Measurements from ENCODE around the gene GREB1. TPM values are rescaled to one million over a fixed set of nuclear protein-coding genes. Genes with fewer than 3 reads are reported as not detected.

GREB1 gene
- total and polyA plus RNA-seq, 2 of the 13 experiments (the other 11 are each of a cell fraction or from before 2014, with no cell fraction given), result 31.3 to 61.2 TPM

- TF ChIP-seq ARNT (IDR thresholded peaks at IDR 0.05) (no peak), ZNF549 (CRISPR knock-in tag; IDR thresholded peaks at IDR 0.05) (no peak), ELF1 (CRISPR knock-in tag; IDR thresholded peaks at IDR 0.05) (no peak), ZBTB34 (CRISPR knock-in tag; IDR thresholded peaks at IDR 0.05) (0 out of 2 replicates have a peak, but pooled peaks have one; percentile 49), KDM5A (IDR thresholded peaks at IDR 0.05; ENCODE audit: borderline replicate concordance, low read length) (no peak; the same call in 1 of the 2 replicates), SP1 (IDR thresholded peaks at IDR 0.05) (no peak), SP1 (CRISPR knock-in tag; IDR thresholded peaks at IDR 0.05) (0 out of 2 replicates have a peak, but pooled peaks have one; percentile 3), HNRNPUL1 (IDR thresholded peaks at IDR 0.05; ENCODE audit: low read depth, low read length) (no peak), ZZZ3 (CRISPR knock-in tag; IDR thresholded peaks at IDR 0.05; ENCODE audit: borderline replicate concordance) (no peak), EHMT2 (IDR thresholded peaks at IDR 0.05; ENCODE audit: borderline replicate concordance, low read depth, low read length) (no peak), NR1H2 (CRISPR knock-in tag; IDR thresholded peaks at IDR 0.05; ENCODE audit: borderline replicate concordance, low read depth) (no peak; the same call in 1 of the 2 replicates), ZSCAN20 (CRISPR knock-in tag; IDR thresholded peaks at IDR 0.05; ENCODE audit: borderline replicate concordance) (0 out of 2 replicates have a peak, but pooled peaks have one; percentile 71), NFKB2 (CRISPR knock-in tag; IDR thresholded peaks at IDR 0.05; ENCODE audit: borderline replicate concordance) (peak; percentile 36; the same call in 1 of the 2 replicates), YEATS4 (CRISPR knock-in tag; IDR thresholded peaks at IDR 0.05; ENCODE audit: borderline replicate concordance) (peak; percentile 61), ZNF501 (CRISPR knock-in tag; IDR thresholded peaks at IDR 0.05) (peak; percentile 93), BCL6 (CRISPR knock-in tag; IDR thresholded peaks at IDR 0.05) (peak; percentile 70), ELF3 (CRISPR knock-in tag; IDR thresholded peaks at IDR 0.05) (peak; percentile 83), ATRX (CRISPR knock-in tag; IDR thresholded peaks at IDR 0.05; ENCODE audit: borderline replicate concordance) (no peak), SP140L (CRISPR knock-in tag; IDR thresholded peaks at IDR 0.05; ENCODE audit: borderline replicate concordance) (no peak), CCAR2 (optimal IDR thresholded peaks at IDR 0.05; ENCODE audit: low read depth, low read length) (no peak), KLF11 (CRISPR knock-in tag; IDR thresholded peaks at IDR 0.05) (peak; percentile 82; the same call in 1 of the 2 replicates)
- TF ChIP-seq, protein P1, sequence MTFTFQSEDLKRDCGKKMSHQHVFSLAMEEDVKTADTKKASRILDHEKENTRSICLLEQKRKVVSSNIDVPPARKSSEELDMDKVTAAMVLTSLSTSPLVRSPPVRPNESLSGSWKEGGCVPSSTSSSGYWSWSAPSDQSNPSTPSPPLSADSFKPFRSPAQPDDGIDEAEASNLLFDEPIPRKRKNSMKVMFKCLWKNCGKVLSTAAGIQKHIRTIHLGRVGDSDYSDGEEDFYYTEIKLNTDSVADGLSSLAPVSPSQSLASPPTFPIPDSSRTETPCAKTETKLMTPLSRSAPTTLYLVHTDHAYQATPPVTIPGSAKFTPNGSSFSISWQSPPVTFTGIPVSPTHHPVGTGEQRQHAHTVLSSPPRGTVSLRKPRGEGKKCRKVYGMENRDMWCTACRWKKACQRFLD (CRISPR knock-in tag; IDR thresholded peaks at IDR 0.05; ENCODE audit: borderline replicate concordance), result no peak
- TF ChIP-seq, protein P2, sequence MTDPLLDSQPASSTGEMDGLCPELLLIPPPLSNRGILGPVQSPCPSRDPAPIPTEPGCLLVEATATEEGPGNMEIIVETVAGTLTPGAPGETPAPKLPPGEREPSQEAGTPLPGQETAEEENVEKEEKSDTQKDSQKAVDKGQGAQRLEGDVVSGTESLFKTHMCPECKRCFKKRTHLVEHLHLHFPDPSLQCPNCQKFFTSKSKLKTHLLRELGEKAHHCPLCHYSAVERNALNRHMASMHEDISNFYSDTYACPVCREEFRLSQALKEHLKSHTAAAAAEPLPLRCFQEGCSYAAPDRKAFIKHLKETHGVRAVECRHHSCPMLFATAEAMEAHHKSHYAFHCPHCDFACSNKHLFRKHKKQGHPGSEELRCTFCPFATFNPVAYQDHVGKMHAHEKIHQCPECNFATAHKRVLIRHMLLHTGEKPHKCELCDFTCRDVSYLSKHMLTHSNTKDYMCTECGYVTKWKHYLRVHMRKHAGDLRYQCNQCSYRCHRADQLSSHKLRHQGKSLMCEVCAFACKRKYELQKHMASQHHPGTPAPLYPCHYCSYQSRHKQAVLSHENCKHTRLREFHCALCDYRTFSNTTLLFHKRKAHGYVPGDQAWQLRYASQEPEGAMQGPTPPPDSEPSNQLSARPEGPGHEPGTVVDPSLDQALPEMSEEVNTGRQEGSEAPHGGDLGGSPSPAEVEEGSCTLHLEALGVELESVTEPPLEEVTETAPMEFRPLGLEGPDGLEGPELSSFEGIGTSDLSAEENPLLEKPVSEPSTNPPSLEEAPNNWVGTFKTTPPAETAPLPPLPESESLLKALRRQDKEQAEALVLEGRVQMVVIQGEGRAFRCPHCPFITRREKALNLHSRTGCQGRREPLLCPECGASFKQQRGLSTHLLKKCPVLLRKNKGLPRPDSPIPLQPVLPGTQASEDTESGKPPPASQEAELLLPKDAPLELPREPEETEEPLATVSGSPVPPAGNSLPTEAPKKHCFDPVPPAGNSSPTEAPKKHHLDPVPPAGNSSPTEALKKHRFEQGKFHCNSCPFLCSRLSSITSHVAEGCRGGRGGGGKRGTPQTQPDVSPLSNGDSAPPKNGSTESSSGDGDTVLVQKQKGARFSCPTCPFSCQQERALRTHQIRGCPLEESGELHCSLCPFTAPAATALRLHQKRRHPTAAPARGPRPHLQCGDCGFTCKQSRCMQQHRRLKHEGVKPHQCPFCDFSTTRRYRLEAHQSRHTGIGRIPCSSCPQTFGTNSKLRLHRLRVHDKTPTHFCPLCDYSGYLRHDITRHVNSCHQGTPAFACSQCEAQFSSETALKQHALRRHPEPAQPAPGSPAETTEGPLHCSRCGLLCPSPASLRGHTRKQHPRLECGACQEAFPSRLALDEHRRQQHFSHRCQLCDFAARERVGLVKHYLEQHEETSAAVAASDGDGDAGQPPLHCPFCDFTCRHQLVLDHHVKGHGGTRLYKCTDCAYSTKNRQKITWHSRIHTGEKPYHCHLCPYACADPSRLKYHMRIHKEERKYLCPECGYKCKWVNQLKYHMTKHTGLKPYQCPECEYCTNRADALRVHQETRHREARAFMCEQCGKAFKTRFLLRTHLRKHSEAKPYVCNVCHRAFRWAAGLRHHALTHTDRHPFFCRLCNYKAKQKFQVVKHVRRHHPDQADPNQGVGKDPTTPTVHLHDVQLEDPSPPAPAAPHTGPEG (CRISPR knock-in tag; IDR thresholded peaks at IDR 0.05), result no peak
Observed at GRCh38 chr2:11539317-11540147, 5.7 kb downstream of the GREB1 start (continued).

All from HepG2 (cell line).